Mesodermal cell (in vitro differentiated cells): Measurements from ENCODE around the gene PIK3C2G.

Experiments
- H3K27ac ChIP-seq: 2 replicates; pipeline ENCODE4 v1.7.0; 2013; ENCODE audit warnings: mild to moderate bottlenecking, low read depth, low read length, moderate library complexity; ENCODE audit not compliant: severe bottlenecking
- H3K36me3 ChIP-seq: 2 replicates; pipeline ENCODE4 v1.7.1; 2013; ENCODE audit warnings: mild to moderate bottlenecking, low read length, moderate library complexity; ENCODE audit not compliant: control insufficient read depth, insufficient read depth
- H3K4me1 ChIP-seq: one replicate; pipeline ENCODE4 v1.7.1; 2013; ENCODE audit warnings: mild to moderate bottlenecking, low read length; ENCODE audit not compliant: insufficient read depth, control insufficient read depth, poor library complexity, severe bottlenecking
- H3K4me3 ChIP-seq: 2 replicates; pipeline ENCODE4 v1.7.0; 2013; ENCODE audit warnings: low read length, control low read depth, mild to moderate bottlenecking; ENCODE audit not compliant: insufficient read depth, poor library complexity, severe bottlenecking; ENCODE audit errors: extremely low read depth
- H3K9me3 ChIP-seq: 2 replicates; pipeline ENCODE4 v1.7.1; 2013; ENCODE audit warnings: mild to moderate bottlenecking, low read length, moderate library complexity; ENCODE audit not compliant: control insufficient read depth
- WGBS, 2 experiments: methylation state at CpG; one replicate each; pipeline ENCODE4 v1.1.5; 2013; ENCODE audit warnings: missing lambda C conversion rate in 2 of 2; ENCODE audit not compliant: insufficient coverage in 2 of 2; 5-methylcytosine and 5-hydroxymethylcytosine counted together

PIK3C2G gene

GRCh38 chr12:18304609-18305008, 43.3 kb downstream of the PIK3C2G start:
- H3K4me3 ChIP-seq, result no peak overlapping the region
- H3K36me3 ChIP-seq, result no peaks in the 10 kb centered on the region
- H3K27ac ChIP-seq, result no peak overlapping the region
- peaks cover 8% of the 10 kb centered on the region for H3K9me3 ChIP-seq
- no peaks in the 10 kb centered on the region for H3K4me1 ChIP-seq
- no CpG with 5 or more reads among the region's 1 CpG for WGBS, 2 experiments

GRCh38 chr12:18306311-18306710, 45.0 kb downstream of the PIK3C2G start:
- no peak overlapping the region for H3K27ac ChIP-seq
- peaks cover 8% of the 10 kb centered on the region for H3K9me3 ChIP-seq
- 80% methylated on average over 1 of the region's 1 CpG; no CpG with 5 or more reads in 1 of the 2 experiments for WGBS, 2 experiments
- H3K4me3 ChIP-seq, result no peak overlapping the region
- no peaks in the 10 kb centered on the region for H3K4me1 ChIP-seq
- no peaks in the 10 kb centered on the region for H3K36me3 ChIP-seq

GRCh38 chr12:18313306-18313705, 52.0 kb downstream of the PIK3C2G start:
- no peak overlapping the region for H3K27ac ChIP-seq
- no peak overlapping the region for H3K4me3 ChIP-seq
- no peaks in the 10 kb centered on the region for H3K4me1 ChIP-seq
- H3K9me3 ChIP-seq, result no peaks in the 10 kb centered on the region
- no peaks in the 10 kb centered on the region for H3K36me3 ChIP-seq
- WGBS, 2 experiments, result 82% methylated on average over 2 of the region's 2 CpGs; no CpG with 5 or more reads in 1 of the 2 experiments

- Histone ChIP-seq H3K27ac (peak overlapping the region; percentile 17), H3K9me3 (no peaks in the 10 kb centered on the region), H3K4me1 (no peaks in the 10 kb centered on the region), H3K4me3 (no peak overlapping the region), H3K36me3 (no peaks in the 10 kb centered on the region)
- WGBS, 2 experiments, result 88 to 100% methylated on average over 1 to 2 of the region's 6 CpGs
Measured at GRCh38 chr12:18320036-18320617, 58.8 kb downstream of the PIK3C2G start.

- Histone ChIP-seq H3K27ac (no peak overlapping the region), H3K4me1 (no peaks in the 10 kb centered on the region), H3K9me3 (no peaks in the 10 kb centered on the region), H3K36me3 (no peaks in the 10 kb centered on the region), H3K4me3 (no peak overlapping the region)
- no CpG with 5 or more reads among the region's 2 CpGs for WGBS, 2 experiments
Measured at GRCh38 chr12:18320976-18321375, 59.7 kb downstream of the PIK3C2G start.

- no peak overlapping the region for H3K27ac ChIP-seq
- no peaks in the 10 kb centered on the region for H3K4me1 ChIP-seq
- no peaks in the 10 kb centered on the region for H3K9me3 ChIP-seq
- no peak overlapping the region for H3K4me3 ChIP-seq
- H3K36me3 ChIP-seq, result no peaks in the 10 kb centered on the region
Measured at GRCh38 chr12:18323159-18323558, 61.8 kb downstream of the PIK3C2G start.

GRCh38 chr12:18327036-18327435, 65.7 kb downstream of the PIK3C2G start:
- WGBS, 2 experiments, result no CpG with 5 or more reads among the region's 2 CpGs

GRCh38 chr12:18332173-18332572, 70.9 kb downstream of the PIK3C2G start:
- Histone ChIP-seq H3K36me3 (no peaks in the 10 kb centered on the region), H3K4me1 (no peaks in the 10 kb centered on the region), H3K9me3 (no peaks in the 10 kb centered on the region), H3K27ac (no peak overlapping the region), H3K4me3 (no peak overlapping the region)
- WGBS, 2 experiments, result 83 to 85% methylated on average over 3 of the region's 4 CpGs

More at GRCh38 chr12:18327036-18327435, 65.7 kb downstream of the PIK3C2G start:
- no peaks in the 10 kb centered on the region for H3K4me1 ChIP-seq
- no peak overlapping the region for H3K27ac ChIP-seq
- H3K4me3 ChIP-seq, result no peak overlapping the region
- no peaks in the 10 kb centered on the region for H3K9me3 ChIP-seq
- H3K36me3 ChIP-seq, result no peaks in the 10 kb centered on the region

- no peak overlapping the region for H3K27ac ChIP-seq
- no peaks in the 10 kb centered on the region for H3K36me3 ChIP-seq
- H3K9me3 ChIP-seq, result no peaks in the 10 kb centered on the region
- WGBS, 2 experiments, result no CpG with 5 or more reads among the region's 1 CpG
- no peaks in the 10 kb centered on the region for H3K4me1 ChIP-seq
- H3K4me3 ChIP-seq, result no peak overlapping the region
Measured at GRCh38 chr12:18339633-18340032, 78.3 kb downstream of the PIK3C2G start.

GRCh38 chr12:18340186-18340585, 78.9 kb downstream of the PIK3C2G start:
- Histone ChIP-seq H3K9me3 (no peaks in the 10 kb centered on the region), H3K36me3 (no peaks in the 10 kb centered on the region), H3K4me1 (no peaks in the 10 kb centered on the region), H3K27ac (no peak overlapping the region), H3K4me3 (no peak overlapping the region)
- 90 to 100% methylated on average over 2 of the region's 3 CpGs for WGBS, 2 experiments

- Histone ChIP-seq H3K4me3 (no peak overlapping the region), H3K27ac (no peak overlapping the region)
- 89 to 100% methylated on average over 1 to 4 of the region's 7 CpGs for WGBS, 2 experiments
Measured at GRCh38 chr12:18340786-18341185, 79.5 kb downstream of the PIK3C2G start.

More at GRCh38 chr12:18340786-18341185, 79.5 kb downstream of the PIK3C2G start:
- Histone ChIP-seq H3K4me1 (no peaks in the 10 kb centered on the region), H3K36me3 (no peaks in the 10 kb centered on the region), H3K9me3 (no peaks in the 10 kb centered on the region)
